ENCODE measurements around the gene NELFA.

Gene NELFA

GRCh38 chr4:1983846-1984405 lies 24.8 kb downstream of the NELFA start:
- FAIRE-seq (no peak), DNase-seq (ENCODE audit: insufficient read length, low spot score) (no peak)

- FAIRE-seq (no peak), DNase-seq (ENCODE audit: insufficient read length, low spot score) (no peak)
These were observed 25.5 kb downstream of the NELFA start for GRCh38 chr4:1983053-1983845.

DNA sequence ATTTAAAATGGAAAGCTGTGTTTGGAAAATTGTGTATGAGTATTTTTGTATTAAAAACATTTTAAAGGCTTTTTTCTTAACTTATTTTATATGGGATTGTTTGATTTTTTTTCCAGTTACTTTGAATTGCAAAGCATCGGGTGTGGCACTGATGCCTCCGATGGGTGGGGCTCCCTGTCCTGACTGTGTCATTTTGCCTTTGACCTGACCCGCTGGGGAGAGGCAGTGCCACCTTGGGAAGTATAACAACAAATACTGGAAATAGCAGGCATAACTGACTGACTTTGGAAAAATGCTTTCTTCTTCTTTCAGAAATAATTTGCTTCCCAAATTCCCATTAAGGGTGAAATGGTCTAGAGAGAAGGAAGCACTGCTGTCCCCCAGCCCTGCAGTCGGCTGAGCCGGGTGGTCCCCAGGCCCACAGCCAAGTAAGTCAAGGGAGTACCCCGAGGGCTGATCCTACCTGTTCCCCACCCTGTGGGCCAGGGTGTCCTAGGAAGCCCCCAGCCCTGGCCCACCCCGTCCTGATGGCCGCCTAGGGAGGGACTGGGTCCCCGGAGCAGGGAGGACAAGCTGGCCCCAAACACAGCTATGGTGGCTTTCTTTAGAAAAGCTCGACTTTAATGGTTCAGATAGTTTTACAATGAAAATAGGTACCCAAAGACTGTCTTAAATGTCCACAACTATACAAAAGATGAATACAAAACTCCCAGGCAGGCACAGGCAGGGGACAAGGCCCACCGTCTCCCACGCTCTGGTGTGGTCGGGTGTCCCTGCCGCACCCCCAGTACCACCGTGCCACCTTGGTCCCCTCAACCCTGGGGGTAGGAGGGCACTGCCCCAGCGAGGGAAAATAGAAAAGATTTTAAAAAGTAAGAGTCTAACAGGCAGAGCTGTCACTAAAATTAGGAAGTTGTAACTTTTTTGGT lies 26.4 kb downstream of the NELFA start:
- no peak for FAIRE-seq
- no peak for DNase-seq (ENCODE audit: insufficient read length, low spot score)

GRCh38 chr4:1981251-1982058 lies 27.3 kb downstream of the NELFA start:
- no peak for DNase-seq (ENCODE audit: insufficient read length, low spot score)
- FAIRE-seq, result no peak

GRCh38 chr4:1980561-1981041 lies 28.2 kb downstream of the NELFA start:
- no peak for FAIRE-seq
- DNase-seq (ENCODE audit: insufficient read length, low spot score), result no peak

- FAIRE-seq, result no peak
- DNase-seq (ENCODE audit: insufficient read length, low spot score), result no peak
These were observed 29.1 kb downstream of the NELFA start for GRCh38 chr4:1979477-1980196.

- FAIRE-seq (no peak), DNase-seq (ENCODE audit: insufficient read length, low spot score) (no peak)
These were observed 29.9 kb downstream of the NELFA start for GRCh38 chr4:1978741-1979476.

DNA sequence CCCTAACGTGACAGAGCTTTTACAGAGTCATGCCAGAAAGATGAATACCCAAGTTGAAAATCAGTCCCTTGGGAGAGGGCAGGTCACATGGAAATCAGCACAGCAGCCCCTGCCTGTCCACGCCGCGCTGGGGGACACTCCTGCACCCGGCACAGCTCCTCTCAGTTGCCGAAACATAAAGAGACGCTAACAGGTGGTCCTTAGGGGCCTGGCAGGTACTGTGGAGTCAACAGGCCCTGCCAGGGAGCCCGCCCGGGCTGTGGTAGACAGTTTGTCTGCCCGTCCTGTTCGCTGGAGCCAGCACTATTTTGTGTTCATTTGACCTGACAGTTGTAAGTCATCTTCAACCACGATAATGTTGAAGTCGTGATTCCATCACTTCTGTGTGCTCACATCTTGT lies 30.5 kb downstream of the NELFA start:
- FAIRE-seq, result no peak

DNA sequence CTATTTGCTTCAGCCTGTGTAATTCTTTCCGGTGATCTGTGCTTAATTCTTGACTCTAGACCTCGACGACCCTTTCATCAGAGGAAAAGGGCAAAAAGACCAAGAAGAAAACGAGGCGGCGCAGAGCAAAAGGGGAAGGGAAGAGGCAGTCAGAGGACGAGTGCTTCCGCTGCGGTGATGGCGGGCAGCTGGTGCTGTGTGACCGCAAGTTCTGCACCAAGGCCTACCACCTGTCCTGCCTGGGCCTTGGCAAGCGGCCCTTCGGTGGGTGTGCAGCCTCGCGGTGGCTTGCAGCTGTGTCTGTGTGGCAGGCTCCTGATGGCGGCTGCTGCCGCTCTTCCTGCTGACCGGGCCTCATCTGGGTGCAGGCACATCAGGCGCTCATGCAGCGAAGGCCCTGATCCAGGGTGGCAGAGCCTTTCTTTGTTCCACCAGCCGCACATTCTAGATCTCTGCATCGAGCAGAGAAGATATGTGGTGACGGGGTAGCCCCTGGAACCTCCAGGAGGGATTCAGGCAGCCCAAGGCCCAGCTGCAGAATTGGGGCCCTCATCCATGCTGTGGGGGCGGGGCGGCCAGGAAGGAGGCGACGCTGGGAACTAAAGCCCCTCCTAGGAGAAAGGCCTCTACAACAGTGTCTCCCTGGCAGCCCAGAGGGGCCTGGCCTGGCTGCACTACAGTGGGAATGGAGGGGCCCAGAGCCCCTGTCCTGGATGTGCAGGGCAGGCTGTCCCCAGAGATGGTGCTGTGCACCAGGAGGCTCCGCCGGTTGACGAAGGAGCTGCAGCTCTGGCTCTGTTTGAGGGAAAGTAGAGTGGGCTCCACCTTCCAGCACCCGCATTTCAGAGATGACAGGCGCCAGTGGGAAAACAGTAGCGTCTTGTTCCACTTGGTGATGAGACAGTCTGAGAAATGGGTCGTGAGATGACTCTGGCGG lies 32.1 kb downstream of the NELFA start:
- no peak for DNase-seq (ENCODE audit: insufficient read length, low spot score)
- FAIRE-seq, result no peak

More for the DNA sequence above, 30.5 kb downstream of the NELFA start:
- DNase-seq (ENCODE audit: insufficient read length, low spot score), result no peak

DNA sequence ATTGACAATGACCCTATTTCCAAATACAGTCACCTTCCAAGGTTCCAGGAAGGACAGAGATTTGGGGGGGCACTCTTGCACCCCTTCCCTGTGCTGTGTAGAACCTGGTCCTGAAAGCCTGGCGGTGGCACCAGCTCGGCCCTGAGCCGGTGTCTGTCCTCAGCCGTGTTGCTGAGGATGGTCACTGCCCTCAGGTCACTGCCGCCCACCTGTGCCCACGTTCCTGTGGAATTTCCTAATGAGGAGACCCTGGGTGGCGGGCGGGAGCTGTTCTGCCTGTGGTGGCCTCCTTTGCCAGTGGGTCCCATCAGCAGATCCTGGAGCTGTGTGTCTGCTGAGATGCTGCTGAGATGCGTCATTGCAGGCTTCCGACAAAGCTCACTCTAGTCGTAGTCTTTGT lies 32.9 kb downstream of the NELFA start:
- no peak for FAIRE-seq
- no peak for DNase-seq (ENCODE audit: insufficient read length, low spot score)

DNA sequence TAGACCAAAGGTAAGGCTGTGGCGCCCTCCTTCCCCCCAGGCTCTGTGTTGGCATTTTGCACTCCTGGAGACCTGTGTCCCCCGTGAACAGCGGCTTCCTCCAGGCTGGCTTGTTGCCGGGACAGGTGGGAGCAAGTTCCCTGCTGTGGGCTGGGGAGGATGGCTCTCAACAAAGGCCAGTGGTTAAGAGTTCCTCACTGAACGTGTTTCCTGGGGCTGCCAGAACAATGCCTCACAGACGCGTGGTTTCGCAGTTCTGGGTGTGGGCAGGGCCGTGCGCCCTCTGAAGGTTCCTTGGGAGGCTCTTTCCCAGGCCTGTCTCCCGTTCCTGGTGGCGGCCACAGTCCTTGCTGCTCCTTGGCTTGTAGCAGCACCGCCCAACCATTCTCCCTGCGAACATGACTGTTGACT lies 33.4 kb downstream of the NELFA start:
- no peak for DNase-seq (ENCODE audit: insufficient read length, low spot score)
- FAIRE-seq, result no peak

GRCh38 chr4:1974840-1975239 lies 33.9 kb downstream of the NELFA start:
- FAIRE-seq, result no peak

GRCh38 chr4:1973661-1974060 lies 35.1 kb downstream of the NELFA start:
- FAIRE-seq (no peak), DNase-seq (ENCODE audit: insufficient read length, low spot score) (no peak)

More at GRCh38 chr4:1974840-1975239, 33.9 kb downstream of the NELFA start:
- no peak for DNase-seq (ENCODE audit: insufficient read length, low spot score)

- no peak for FAIRE-seq
- no peak for DNase-seq (ENCODE audit: insufficient read length, low spot score)
These were observed 35.6 kb downstream of the NELFA start for GRCh38 chr4:1973218-1973617.

DNA sequence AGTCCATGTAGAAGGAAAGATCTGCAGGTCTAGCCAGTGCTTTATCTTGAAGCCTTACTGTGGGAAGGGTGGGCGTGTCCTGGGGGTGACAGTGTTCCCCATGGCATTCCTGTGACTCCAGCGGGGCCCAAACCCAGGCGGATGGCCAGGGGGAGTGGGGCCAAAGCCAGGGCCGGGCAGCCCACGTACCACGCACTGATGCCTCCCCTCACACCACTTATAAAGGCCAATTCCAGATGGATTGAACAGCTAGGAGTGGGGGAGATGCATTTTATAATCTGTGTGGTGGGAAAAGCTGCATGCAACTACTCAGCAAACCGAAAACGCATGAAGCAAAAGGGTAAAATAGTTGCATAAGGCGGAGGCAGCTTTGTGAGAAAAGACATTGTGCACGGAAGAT lies 36.4 kb downstream of the NELFA start:
- DNase-seq (ENCODE audit: insufficient read length, low spot score), result no peak
- no peak for FAIRE-seq

- FAIRE-seq (no peak), DNase-seq (ENCODE audit: insufficient read length, low spot score) (no peak)
These were observed 37.1 kb downstream of the NELFA start for GRCh38 chr4:1971456-1972200.

DNA sequence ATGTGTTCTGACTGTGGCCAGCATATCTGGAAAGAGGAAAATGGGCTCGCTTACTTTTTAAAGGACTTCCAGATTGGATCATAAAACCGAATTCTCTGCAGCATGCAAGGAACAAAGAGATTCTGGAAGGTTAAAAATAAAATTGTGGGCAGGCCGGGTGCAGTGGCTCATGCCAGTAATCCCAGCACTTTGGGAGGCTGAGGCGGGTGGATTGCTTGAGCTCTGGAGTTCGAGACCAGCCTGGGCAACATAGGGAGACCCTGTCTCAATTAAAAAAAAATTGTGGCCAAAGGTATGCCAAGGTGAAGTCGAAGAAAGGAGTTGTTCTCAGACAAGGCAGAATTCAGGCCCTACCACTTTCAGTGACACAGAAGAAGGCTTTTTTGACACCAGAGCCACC lies 37.8 kb downstream of the NELFA start:
- no peak for FAIRE-seq
- DNase-seq (ENCODE audit: insufficient read length, low spot score), result no peak
